Muscle of arm (tissue), 12 donors: ENCODE results near the gene CHAMP1. TPM values are rescaled to one million over a fixed set of nuclear protein-coding genes. Genes with fewer than 3 reads are reported as not detected.
"Not testable (repeated sequence)": the region's sequence is repeated elsewhere in the genome, so short reads cannot be mapped to it uniquely, and the experiment has no call there.

Source experiments
- DNase-seq: peaks from one replicate; pipeline ENCODE4 v3.0.0-alpha.2; 2013
- polyA plus RNA-seq, 12 donors: library from polyadenylated mRNA; unstranded; fragments of 120-200 nt; gene quantifications; one replicate each; pipeline ENCODE4 v1.2.1, GENCODE V29; 2013; ENCODE audit not compliant: insufficient read length in 12 of 12

CHAMP1 gene
- polyA plus RNA-seq, 12 donors: 15.3 to 30.0 (median 18.0) TPM; not detected in 1

GRCh38 chr13:114328595-114328994, 14.3 kb downstream of the CHAMP1 start:
- no peak for DNase-seq

GRCh38 chr13:114330086-114330485, 15.8 kb downstream of the CHAMP1 start:
- DNase-seq: no peak

- not testable (repeated sequence) for DNase-seq
Measured at GRCh38 chr13:114333881-114334280, 19.6 kb downstream of the CHAMP1 start.

GRCh38 chr13:114334305-114335053, 20.2 kb downstream of the CHAMP1 start:
- no peak for DNase-seq

- not testable (repeated sequence) for DNase-seq
Measured at GRCh38 chr13:114336457-114336856, 22.2 kb downstream of the CHAMP1 start.

GRCh38 chr13:114338959-114339358, 24.7 kb downstream of the CHAMP1 start:
- DNase-seq: no peak

GRCh38 chr13:114339857-114340534, 25.7 kb downstream of the CHAMP1 start:
- no peak for DNase-seq

- DNase-seq: peak; percentile 21
Measured at GRCh38 chr13:114341003-114341777, 26.9 kb downstream of the CHAMP1 start.

GRCh38 chr13:114347256-114347655, 33.0 kb downstream of the CHAMP1 start:
- DNase-seq: not testable (repeated sequence)

- DNase-seq: not testable (repeated sequence)
Measured at GRCh38 chr13:114352763-114353162, 38.5 kb downstream of the CHAMP1 start.

- DNase-seq: not testable (repeated sequence)
Measured at GRCh38 chr13:114353382-114353781, 39.1 kb downstream of the CHAMP1 start.

Other genes with a start within 250 kb of the CHAMP1 start
- 10 to 100 TPM in 10 of 12 donors, 1 to 10 TPM in 1, not detected in 1; 8.9 to 23.0 (median 20.0) TPM for gene RASA3, start 181.9 kb upstream of the CHAMP1 start, polyA plus RNA-seq
- not detected for gene CFAP97D2, start 135.2 kb upstream of the CHAMP1 start, polyA plus RNA-seq
- gene CDC16, start 79.6 kb upstream of the CHAMP1 start, polyA plus RNA-seq: 100 to 1,000 TPM in 2 of 12 donors, 10 to 100 TPM in 9, not detected in 1; 60.8 to 112 (median 81.0) TPM
- gene UPF3A, start 32.9 kb upstream of the CHAMP1 start, polyA plus RNA-seq: 100 to 1,000 TPM in 5 of 12 donors, 10 to 100 TPM in 6, not detected in 1; 51.2 to 154 (median 99.6) TPM